ENCODE measurements around the gene GNAZ.

Gene GNAZ

GRCh38 chr22:23155143-23155542 is 84.8 kb downstream of the GNAZ start:
- DNase-seq (ENCODE audit: low read depth in 2 of 2), result no peak

- no peak for DNase-seq (ENCODE audit: low read depth in 2 of 2)
Observed at GRCh38 chr22:23155831-23156230, 85.5 kb downstream of the GNAZ start.

GRCh38 chr22:23156286-23156685 is 86.0 kb downstream of the GNAZ start:
- DNase-seq (ENCODE audit: low read depth in 2 of 2), result no peak

GRCh38 chr22:23157560-23158515 is 87.5 kb downstream of the GNAZ start:
- no peak for DNase-seq (ENCODE audit: low read depth in 2 of 2)

GRCh38 chr22:23158516-23159290 is 88.4 kb downstream of the GNAZ start:
- no peak for DNase-seq (ENCODE audit: low read depth in 2 of 2)

GRCh38 chr22:23159291-23159630 is 88.9 kb downstream of the GNAZ start:
- DNase-seq (ENCODE audit: low read depth in 2 of 2), result no peak

- DNase-seq (ENCODE audit: low read depth in 2 of 2), result no peak
Observed at GRCh38 chr22:23161029-23161428, 90.7 kb downstream of the GNAZ start.

GRCh38 chr22:23161574-23161973 is 91.3 kb downstream of the GNAZ start:
- no peak for DNase-seq (ENCODE audit: low read depth in 2 of 2)

- no peak for DNase-seq (ENCODE audit: low read depth in 2 of 2)
Observed at GRCh38 chr22:23163665-23164064, 93.3 kb downstream of the GNAZ start.

GRCh38 chr22:23164091-23164490 is 93.8 kb downstream of the GNAZ start:
- no peak for DNase-seq (ENCODE audit: low read depth in 2 of 2)

GRCh38 chr22:23166042-23166831 is 95.9 kb downstream of the GNAZ start:
- DNase-seq (ENCODE audit: low read depth in 2 of 2), result no peak

- DNase-seq (ENCODE audit: low read depth in 2 of 2), result no peak
Observed at GRCh38 chr22:23166841-23167616, 96.7 kb downstream of the GNAZ start.

GRCh38 chr22:23168391-23169042 is 98.2 kb downstream of the GNAZ start:
- DNase-seq (ENCODE audit: low read depth in 2 of 2), result no peak

GRCh38 chr22:23169043-23169406 is 98.7 kb downstream of the GNAZ start:
- DNase-seq (ENCODE audit: low read depth in 2 of 2), result no peak
